Right ventricle myocardium superior (tissue), 1 donor: ENCODE measurements around the gene SKAP1. TPM values are rescaled to one million over a fixed set of nuclear protein-coding genes. Genes with fewer than 3 reads are reported as not detected.
A peak's percentile ranks its signal among the peaks of the same experiment; 100 is the strongest.

Experiments used
- ATAC-seq: fragments of 200-7000 bp; cut with Tn5 transposase; one replicate; pipeline ENCODE4 v1.9.1; 2020; ENCODE audit warnings: mild to moderate bottlenecking; ENCODE audit not compliant: poor library complexity
- DNase-seq: peaks from one replicate; pipeline ENCODE4 v3.0.0-alpha.2; 2020
- intact Hi-C: fragments of 100-400 bp; cut with DNase I; formaldehyde crosslinking; loops from one replicate; pipeline ENCODE4 v1.11.2; 2022
- total RNA-seq: library from RNA; stranded (reverse); fragmentation: NEBNext Ultra II Directional; extraction: Animal tissue kit (Norgen Biotek cat#: 25700); gene quantifications from one replicate; pipeline ENCODE4 v1.2.1, GENCODE V29; 2021
- donor health status: DM: no; HTN: yes; CAD: no; lungs with severe emphysema.

SKAP1 gene
- total RNA-seq, 1 donor from 2014 or later = 0.70 TPM

- intact Hi-C loops = loop anchor here (5.0 kb wide), 1 partner anchor 39 kb away; no protein-coding TSS in a partner anchor
- ATAC-seq = no peak
Measured at GRCh38 chr17:48125829-48126531, 304.0 kb downstream of the SKAP1 start.

GRCh38 chr17:48123776-48124388 is 306.1 kb downstream of the SKAP1 start:
- intact Hi-C loops = no loop called here
- ATAC-seq (no peak), DNase-seq (no peak)

More at GRCh38 chr17:48125829-48126531, 304.0 kb downstream of the SKAP1 start:
- DNase-seq = no peak

GRCh38 chr17:48123111-48123510 is 306.9 kb downstream of the SKAP1 start:
- ATAC-seq (no peak), DNase-seq (no peak)
- intact Hi-C loops = no loop called here

GRCh38 chr17:48122665-48123045 is 307.4 kb downstream of the SKAP1 start:
- intact Hi-C loops = no loop called here
- ATAC-seq (no peak), DNase-seq (no peak)

GRCh38 chr17:48121923-48122664 is 307.9 kb downstream of the SKAP1 start:
- DNase-seq = no peak
- ATAC-seq = no peak
- intact Hi-C loops = no loop called here

- ATAC-seq = peak; percentile 66
- intact Hi-C loops = no loop called here
- DNase-seq = peak; percentile 62
Measured at GRCh38 chr17:48113201-48113676, 316.8 kb downstream of the SKAP1 start.

- intact Hi-C loops = no loop called here
- DNase-seq (no peak), ATAC-seq (no peak)
Measured at GRCh38 chr17:48111937-48112241, 318.1 kb downstream of the SKAP1 start.

- intact Hi-C loops = no loop called here
- DNase-seq = no peak
- no peak for ATAC-seq
Measured at GRCh38 chr17:48110761-48111160, 319.3 kb downstream of the SKAP1 start.

- ATAC-seq (peak; percentile 98), DNase-seq (peak; percentile 95)
- intact Hi-C loops = no loop called here
Measured at GRCh38 chr17:48107137-48108055, 322.6 kb downstream of the SKAP1 start, which contains the start of gene SNX11. SNX11 (plus strand) TSS chr17:48107766; CDS start chr17:48112044, 4,278 bp downstream.

- DNase-seq (no peak), ATAC-seq (no peak)
- intact Hi-C loops = no loop called here
Measured at GRCh38 chr17:48106802-48107136, 323.2 kb downstream of the SKAP1 start.

GRCh38 chr17:48104440-48104839 is 325.6 kb downstream of the SKAP1 start:
- ATAC-seq = no peak
- DNase-seq = no peak
- intact Hi-C loops = no loop called here

- intact Hi-C loops = no loop called here
- no peak for ATAC-seq
Measured at GRCh38 chr17:48102798-48103715, 327.0 kb downstream of the SKAP1 start.

GRCh38 chr17:48102043-48102750 is 327.8 kb downstream of the SKAP1 start:
- DNase-seq (no peak), ATAC-seq (no peak)
- intact Hi-C loops = no loop called here

More at GRCh38 chr17:48102798-48103715, 327.0 kb downstream of the SKAP1 start:
- DNase-seq = no peak

- intact Hi-C loops = no loop called here
- peak; percentile 97 for DNase-seq
- peak; percentile 99 for ATAC-seq
Measured at GRCh38 chr17:48101012-48101720, 328.8 kb downstream of the SKAP1 start, which contains the start of gene CBX1. CBX1 (minus strand) TSS chr17:48101478; CDS start chr17:48077004, 24,474 bp downstream.

GRCh38 chr17:48100591-48101011 is 329.4 kb downstream of the SKAP1 start:
- ATAC-seq = peak; percentile 42
- intact Hi-C loops = no loop called here

GRCh38 chr17:48100160-48100559 is 329.9 kb downstream of the SKAP1 start:
- intact Hi-C loops = no loop called here
- ATAC-seq = no peak
- no peak for DNase-seq

More at GRCh38 chr17:48100591-48101011, 329.4 kb downstream of the SKAP1 start:
- DNase-seq = peak; percentile 59
